K562 (cell line): ENCODE data around the gene MAPRE2. TPM values are rescaled to one million over a fixed set of nuclear protein-coding genes. Genes with fewer than 3 reads are reported as not detected.

ENCODE experiments used
- ATAC-seq: fragments of 200-7000 bp; cut with Tn5 transposase; 3 replicates; pipeline ENCODE4 v1.9.1; 2020; ENCODE audit warnings: moderate library complexity
- BruUV-seq: library from RNA; stranded (reverse); fragments of 400-500 nt; replicated peaks from 2 replicates; lab custom pipeline; 2021; lab: Mats Ljungman, UMichigan
- CTCF ChIA-PET: fragments of 300-600 bp; formaldehyde crosslinking; extraction: SDS; loops from one replicate; lab custom pipeline; 2021; ENCODE audit warnings: low intra/inter-chr PET ratio; lab: Yijun Ruan, JAX
- POLR2A ChIA-PET: fragments of 300-600, 350-650 bp; sonication (Branson Sonifier 250); formaldehyde crosslinking; extraction: SDS; loops from one replicate; lab custom pipeline; 2021; ENCODE audit warnings: antibody characterized with exemption, inconsistent platforms; lab: Yijun Ruan, JAX
- DNase-seq, 4 experiments: peaks; one replicate each; pipeline versions ENCODE4 v3.0.0 to v3.0.0-alpha.2; 2011 to 2018; ENCODE audit warnings: low spot score in 3 of 4, mixed read lengths in 3 of 4; ENCODE audit errors: extremely low read depth in 1 of 4
- FAIRE-seq: peaks from 2 replicates; lab custom pipeline; 2011; peaks lifted over from hg19 to GRCh38; lab: Jason Lieb, UNC
- H2AFZ ChIP-seq: 2 replicates; pipeline ENCODE4 v1.6.0; 2011; ENCODE audit warnings: low read depth, low read length, control low read depth, inconsistent platforms
- H3K27ac ChIP-seq: fragments of 200-600 bp; 3 replicates; pipeline ENCODE4 v1.8.0; 2011; ENCODE audit warnings: low read depth, mild to moderate bottlenecking, control low read depth, inconsistent platforms, low read length, moderate library complexity, mixed read lengths; ENCODE audit errors: extremely low read depth
- H3K27me3 ChIP-seq, 2 experiments: fragments of 300-600 bp in 1 of 2; 2 replicates in 1 of 2; 3 replicates in 1 of 2; pipeline versions ENCODE4 v1.6.0 to v1.8.0; 2011; ENCODE audit warnings: inconsistent platforms in 2 of 2, low read length in 2 of 2, mild to moderate bottlenecking in 1 of 2, mixed read lengths in 1 of 2, moderate library complexity in 1 of 2; ENCODE audit not compliant: control insufficient read depth in 2 of 2, insufficient read depth in 2 of 2
- H3K36me3 ChIP-seq: fragments of 300-600 bp; 3 replicates; pipeline ENCODE4 v1.8.0; 2011; ENCODE audit warnings: mild to moderate bottlenecking, low read length, inconsistent platforms; ENCODE audit not compliant: control insufficient read depth, insufficient read depth
- H3K4me1 ChIP-seq, 2 experiments: fragments of 200-600 bp in 1 of 2; replicated peaks in 1 of 2; 2 replicates in 1 of 2; 3 replicates in 1 of 2; pipeline versions ENCODE4 v1.5.1 to v1.8.0; 2011; ENCODE audit warnings: inconsistent platforms in 2 of 2, low read length in 2 of 2, mild to moderate bottlenecking in 1 of 2, mixed read lengths in 1 of 2, moderate library complexity in 1 of 2; ENCODE audit not compliant: control insufficient read depth in 2 of 2, insufficient read depth in 2 of 2
- H3K4me2 ChIP-seq: 2 replicates; pipeline ENCODE4 v1.6.1; 2011; ENCODE audit warnings: low read length, control low read depth, inconsistent platforms, mixed read lengths; ENCODE audit not compliant: insufficient read depth
- H3K4me3 ChIP-seq: fragments of 200-600 bp; sonication (generic), shearing (Covaris generic); 2 replicates; pipeline ENCODE4 v1.5.1; 2016; ENCODE audit warnings: control low read depth, inconsistent platforms
- H3K79me2 ChIP-seq: fragments of 200-600 bp; 3 replicates; pipeline ENCODE4 v1.8.0; 2011; ENCODE audit warnings: low read length, inconsistent platforms; ENCODE audit not compliant: control insufficient read depth, insufficient read depth
- H3K9ac ChIP-seq, 2 experiments: 2 replicates each; pipeline versions ENCODE4 v1.6.0 to v1.6.1; 2011; ENCODE audit warnings: low read depth in 2 of 2, low read length in 2 of 2, control low read depth in 1 of 2, inconsistent platforms in 1 of 2, mild to moderate bottlenecking in 1 of 2, mixed read lengths in 1 of 2; ENCODE audit not compliant: insufficient read depth in 1 of 2
- H3K9me1 ChIP-seq: one replicate; pipeline ENCODE4 v1.6.0; 2011; ENCODE audit warnings: inconsistent platforms, mild to moderate bottlenecking, low read length, moderate library complexity; ENCODE audit not compliant: control insufficient read depth, insufficient read depth
- H3K9me3 ChIP-seq: replicated peaks from 2 replicates; pipeline ENCODE4 v1.5.1; 2011; ENCODE audit warnings: low read depth, low read length, inconsistent platforms; ENCODE audit not compliant: control insufficient read depth, insufficient read depth
- H4K20me1 ChIP-seq: replicated peaks from 2 replicates; pipeline ENCODE4 v1.6.1; 2011; ENCODE audit warnings: low read length, inconsistent platforms, mixed read lengths; ENCODE audit not compliant: control insufficient read depth, insufficient read depth
- LCOR ChIP-seq: sonication (generic); formaldehyde crosslinking; IDR thresholded peaks from 2 replicates; pipeline ENCODE4 v1.8.0; 2022; ENCODE audit warnings: mild to moderate bottlenecking, missing genetic modification reagents
- MEIS2 ChIP-seq: fragments of 450-650 bp; IDR thresholded peaks from 2 replicates; pipeline ENCODE4 v1.6.1; 2014; ENCODE audit warnings: mild to moderate bottlenecking; ENCODE audit not compliant: partially characterized antibody
- RAD51 ChIP-seq: fragments of 450-650 bp; IDR thresholded peaks from 2 replicates; pipeline ENCODE4 v1.7.1; 2016; ENCODE audit warnings: low read depth, mild to moderate bottlenecking, borderline replicate concordance
- RHOXF2B ChIP-seq: fragments of 250-450 bp; sonication (Bioruptor Pico); conservative IDR thresholded peaks from 2 replicates; pipeline ENCODE4 v1.5.1; 2021
- TFAM ChIP-seq: fragments of 250-450 bp; sonication (Bioruptor Pico); conservative IDR thresholded peaks from 2 replicates; pipeline ENCODE4 v1.5.0; 2021; ENCODE audit warnings: mild to moderate bottlenecking, moderate library complexity
- ZKSCAN8 ChIP-seq: fragments of 200-800 bp; sonication (Bioruptor generic); IDR thresholded peaks from 2 replicates; pipeline ENCODE4 v1.6.1; 2016; ENCODE audit warnings: missing genetic modification characterization, missing compliant biosample characterization
- WGBS: fragments of 100-300 bp; shearing (Covaris generic); methylation state at CpG from one replicate; pipeline ENCODE4 v1.1.6; 2016; ENCODE audit warnings: low coverage, mixed read lengths; ENCODE audit not compliant: insufficient coverage; ENCODE audit errors: missing lambda C conversion rate; 5-methylcytosine and 5-hydroxymethylcytosine counted together
- in situ Hi-C: fragments of 300-500 bp; cut with MboI; formaldehyde crosslinking; loops from 4 replicates; pipeline ENCODE4 v1.15.0; 2018; ENCODE audit warnings: inconsistent platforms, mixed read lengths
- intact Hi-C: fragments of 100-400 bp; cut with micrococcal nuclease; formaldehyde crosslinking; loops from 2 replicates; pipeline ENCODE4 v1.14.2; 2022
- polyA plus RNA-seq, 8 experiments: library from polyadenylated mRNA; depleted of rRNA in 4 of 8; stranded (reverse) in 5 of 8; unstranded in 3 of 8; fragments of >200 nt; fragmentation: Nextera tagmentation in 2 of 8; fragmentation: Illumina TruSeq in 1 of 8; extraction: Ambion mirVana in 2 of 8; extraction: Trizol in 1 of 8; gene quantifications; 2 replicates each; pipeline versions ENCODE4 v1.2.1 to v1.2.3, GENCODE V29; 2011 to 2014; ENCODE audit warnings: inconsistent platforms in 1 of 8, missing spikeins in 1 of 8
- total RNA-seq, 7 experiments: library from RNA; depleted of rRNA in 6 of 7; stranded (reverse); fragments of >200 nt in 6 of 7; fragmentation: Illumina TruSeq in 2 of 7; extraction: Trizol in 2 of 7; gene quantifications; 2 replicates each; pipeline versions ENCODE4 v1.2.1 to v1.2.3, GENCODE V29; 2011 to 2021; ENCODE audit warnings: low replicate concordance in 1 of 7
- TF ChIP-seq, protein P1 (sequence below), 3 experiments: IDR thresholded peaks in 2 of 3; conservative IDR thresholded peaks in 1 of 3; 2 replicates each; pipeline ENCODE4 v1.5.1; 2011 to 2012; ENCODE audit warnings: low read length in 3 of 3, mild to moderate bottlenecking in 3 of 3, control low read depth in 2 of 3, improper control_type of control experiment in 1 of 3, inconsistent platforms in 1 of 3, low read depth in 1 of 3, mixed read lengths in 1 of 3, moderate library complexity in 1 of 3; ENCODE audit not compliant: insufficient read depth in 2 of 3
- TF ChIP-seq, protein P2 (sequence below): sonication (generic); formaldehyde crosslinking; IDR thresholded peaks from 2 replicates; pipeline ENCODE4 v1.8.0; 2022; ENCODE audit warnings: missing genetic modification reagents, mild to moderate bottlenecking, borderline replicate concordance
- TF ChIP-seq, protein P3 (sequence below), 2 experiments: IDR thresholded peaks in 1 of 2; conservative IDR thresholded peaks in 1 of 2; 2 replicates each; pipeline ENCODE4 v1.6.1; 2016; ENCODE audit warnings: low read depth in 2 of 2, mild to moderate bottlenecking in 1 of 2, missing compliant biosample characterization in 1 of 2, missing genetic modification characterization in 1 of 2, moderate library complexity in 1 of 2
- TF ChIP-seq, protein P4 (sequence below): fragments of 250-450 bp; sonication (Bioruptor Pico); IDR thresholded peaks from 2 replicates; pipeline ENCODE4 v1.4.0; 2020; ENCODE audit warnings: mild to moderate bottlenecking, moderate library complexity
- TF ChIP-seq, protein P5 (sequence below): fragments of 450-650 bp; IDR thresholded peaks from 2 replicates; pipeline ENCODE4 v1.6.1; 2016

Gene MAPRE2
- total and polyA plus RNA-seq, 9 of the 15 experiments (the other 6 are each of a cell fraction or from before 2014, with no cell fraction given), result 32.3 to 70.7 (median 40.7) TPM

DNA sequence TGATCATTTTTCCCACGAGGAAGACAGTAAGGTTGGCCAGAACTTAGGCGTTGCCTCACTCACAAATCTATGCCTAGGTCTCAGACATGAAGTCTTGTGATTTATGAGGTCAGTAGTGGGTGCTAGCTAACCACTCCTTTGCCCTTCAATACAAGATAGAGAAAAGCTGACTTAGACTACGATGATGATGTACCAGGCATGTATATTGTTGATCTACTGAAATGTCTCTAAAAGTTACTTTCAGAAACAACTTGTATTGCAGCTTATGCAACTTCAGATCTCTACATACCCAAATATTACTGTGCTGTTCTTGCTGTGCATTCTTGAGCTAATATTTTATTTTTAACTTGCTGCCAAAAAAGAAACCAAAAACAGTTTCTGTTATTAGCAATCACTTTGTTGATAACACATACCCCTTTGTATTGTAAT, 30.6 kb downstream of the MAPRE2 start:
- POLR2A ChIA-PET, result no interaction called here
- BruUV-seq, result no TSS peak
- no peaks in the 10 kb centered on the region for H3K27me3 ChIP-seq
- H3K4me1 ChIP-seq, result peaks cover 0 to 6% of the 10 kb centered on the region in 2 experiments; a peak in 2 of 5 replicates
- ATAC-seq (peak; percentile 32; the same call in 1 of the 3 replicates), DNase-seq (no peak), FAIRE-seq (peak; percentile 23)
- H2AFZ ChIP-seq, result no peak overlapping the region
- H3K79me2 ChIP-seq, result 0 out of 3 replicates have a peak, but pooled peaks cover 10% of the 10 kb centered on the region
- H3K9me3 ChIP-seq, result no peaks in the 10 kb centered on the region
- intact Hi-C loops (no loop called here), in situ Hi-C loops (no loop called here)
- no peak overlapping the region for H3K9ac ChIP-seq
- CTCF ChIA-PET, result interaction anchor here (0.5 kb wide), 1 partner anchor 8 kb away, joined by 4 read pairs; no protein-coding TSS in a partner anchor
- H3K27ac ChIP-seq, result no peak overlapping the region
- H3K9me1 ChIP-seq, result no peaks in the 10 kb centered on the region
- H3K4me2 ChIP-seq, result no peak overlapping the region
- 52% methylated on average over 3 of the region's 3 CpGs for WGBS
- no peaks in the 10 kb centered on the region for H4K20me1 ChIP-seq
- peaks cover 11% of the 10 kb centered on the region; the same call in 2 of the 3 replicates for H3K36me3 ChIP-seq
- no peak for TF ChIP-seq ZKSCAN8 (CRISPR knock-in tag)
- TF ChIP-seq, protein P1, sequence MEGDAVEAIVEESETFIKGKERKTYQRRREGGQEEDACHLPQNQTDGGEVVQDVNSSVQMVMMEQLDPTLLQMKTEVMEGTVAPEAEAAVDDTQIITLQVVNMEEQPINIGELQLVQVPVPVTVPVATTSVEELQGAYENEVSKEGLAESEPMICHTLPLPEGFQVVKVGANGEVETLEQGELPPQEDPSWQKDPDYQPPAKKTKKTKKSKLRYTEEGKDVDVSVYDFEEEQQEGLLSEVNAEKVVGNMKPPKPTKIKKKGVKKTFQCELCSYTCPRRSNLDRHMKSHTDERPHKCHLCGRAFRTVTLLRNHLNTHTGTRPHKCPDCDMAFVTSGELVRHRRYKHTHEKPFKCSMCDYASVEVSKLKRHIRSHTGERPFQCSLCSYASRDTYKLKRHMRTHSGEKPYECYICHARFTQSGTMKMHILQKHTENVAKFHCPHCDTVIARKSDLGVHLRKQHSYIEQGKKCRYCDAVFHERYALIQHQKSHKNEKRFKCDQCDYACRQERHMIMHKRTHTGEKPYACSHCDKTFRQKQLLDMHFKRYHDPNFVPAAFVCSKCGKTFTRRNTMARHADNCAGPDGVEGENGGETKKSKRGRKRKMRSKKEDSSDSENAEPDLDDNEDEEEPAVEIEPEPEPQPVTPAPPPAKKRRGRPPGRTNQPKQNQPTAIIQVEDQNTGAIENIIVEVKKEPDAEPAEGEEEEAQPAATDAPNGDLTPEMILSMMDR (IDR thresholded peaks at IDR 0.05 in 2 of 3, conservative IDR thresholded peaks at IDR 0.05 in 1 of 3; ENCODE audit: insufficient read depth in 2 of 3, low read depth in 1 of 3, low read length in 3 of 3), result peak in 1 of 3 experiments; percentile 14; a peak in 1 of 6 replicates
- TF ChIP-seq, protein P2, sequence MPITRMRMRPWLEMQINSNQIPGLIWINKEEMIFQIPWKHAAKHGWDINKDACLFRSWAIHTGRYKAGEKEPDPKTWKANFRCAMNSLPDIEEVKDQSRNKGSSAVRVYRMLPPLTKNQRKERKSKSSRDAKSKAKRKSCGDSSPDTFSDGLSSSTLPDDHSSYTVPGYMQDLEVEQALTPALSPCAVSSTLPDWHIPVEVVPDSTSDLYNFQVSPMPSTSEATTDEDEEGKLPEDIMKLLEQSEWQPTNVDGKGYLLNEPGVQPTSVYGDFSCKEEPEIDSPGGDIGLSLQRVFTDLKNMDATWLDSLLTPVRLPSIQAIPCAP (CRISPR knock-in tag), result no peak
- TF ChIP-seq RAD51, result no peak
- TF ChIP-seq, protein P3, sequence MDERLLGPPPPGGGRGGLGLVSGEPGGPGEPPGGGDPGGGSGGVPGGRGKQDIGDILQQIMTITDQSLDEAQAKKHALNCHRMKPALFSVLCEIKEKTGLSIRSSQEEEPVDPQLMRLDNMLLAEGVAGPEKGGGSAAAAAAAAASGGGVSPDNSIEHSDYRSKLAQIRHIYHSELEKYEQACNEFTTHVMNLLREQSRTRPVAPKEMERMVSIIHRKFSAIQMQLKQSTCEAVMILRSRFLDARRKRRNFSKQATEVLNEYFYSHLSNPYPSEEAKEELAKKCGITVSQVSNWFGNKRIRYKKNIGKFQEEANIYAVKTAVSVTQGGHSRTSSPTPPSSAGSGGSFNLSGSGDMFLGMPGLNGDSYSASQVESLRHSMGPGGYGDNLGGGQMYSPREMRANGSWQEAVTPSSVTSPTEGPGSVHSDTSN (CRISPR knock-in tag; IDR thresholded peaks at IDR 0.05; ENCODE audit: low read depth), result no peak
- TF ChIP-seq, protein P3 (tag; conservative IDR thresholded peaks at IDR 0.05; ENCODE audit: low read depth), result peak; percentile 87
- TF ChIP-seq, protein P4, sequence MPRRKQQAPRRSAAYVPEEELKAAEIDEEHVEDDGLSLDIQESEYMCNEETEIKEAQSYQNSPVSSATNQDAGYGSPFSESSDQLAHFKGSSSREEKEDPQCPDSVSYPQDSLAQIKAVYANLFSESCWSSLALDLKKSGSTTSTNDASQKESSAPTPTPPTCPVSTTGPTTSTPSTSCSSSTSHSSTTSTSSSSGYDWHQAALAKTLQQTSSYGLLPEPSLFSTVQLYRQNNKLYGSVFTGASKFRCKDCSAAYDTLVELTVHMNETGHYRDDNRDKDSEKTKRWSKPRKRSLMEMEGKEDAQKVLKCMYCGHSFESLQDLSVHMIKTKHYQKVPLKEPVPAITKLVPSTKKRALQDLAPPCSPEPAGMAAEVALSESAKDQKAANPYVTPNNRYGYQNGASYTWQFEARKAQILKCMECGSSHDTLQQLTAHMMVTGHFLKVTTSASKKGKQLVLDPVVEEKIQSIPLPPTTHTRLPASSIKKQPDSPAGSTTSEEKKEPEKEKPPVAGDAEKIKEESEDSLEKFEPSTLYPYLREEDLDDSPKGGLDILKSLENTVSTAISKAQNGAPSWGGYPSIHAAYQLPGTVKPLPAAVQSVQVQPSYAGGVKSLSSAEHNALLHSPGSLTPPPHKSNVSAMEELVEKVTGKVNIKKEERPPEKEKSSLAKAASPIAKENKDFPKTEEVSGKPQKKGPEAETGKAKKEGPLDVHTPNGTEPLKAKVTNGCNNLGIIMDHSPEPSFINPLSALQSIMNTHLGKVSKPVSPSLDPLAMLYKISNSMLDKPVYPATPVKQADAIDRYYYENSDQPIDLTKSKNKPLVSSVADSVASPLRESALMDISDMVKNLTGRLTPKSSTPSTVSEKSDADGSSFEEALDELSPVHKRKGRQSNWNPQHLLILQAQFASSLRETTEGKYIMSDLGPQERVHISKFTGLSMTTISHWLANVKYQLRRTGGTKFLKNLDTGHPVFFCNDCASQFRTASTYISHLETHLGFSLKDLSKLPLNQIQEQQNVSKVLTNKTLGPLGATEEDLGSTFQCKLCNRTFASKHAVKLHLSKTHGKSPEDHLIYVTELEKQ (CRISPR knock-in tag), result no peak
- TF ChIP-seq TFAM (CRISPR knock-in tag), result no peak
- TF ChIP-seq MEIS2, result peak; percentile 78
- no peak for TF ChIP-seq RHOXF2B (CRISPR knock-in tag)
- TF ChIP-seq LCOR, result no peak
- TF ChIP-seq, protein P5, sequence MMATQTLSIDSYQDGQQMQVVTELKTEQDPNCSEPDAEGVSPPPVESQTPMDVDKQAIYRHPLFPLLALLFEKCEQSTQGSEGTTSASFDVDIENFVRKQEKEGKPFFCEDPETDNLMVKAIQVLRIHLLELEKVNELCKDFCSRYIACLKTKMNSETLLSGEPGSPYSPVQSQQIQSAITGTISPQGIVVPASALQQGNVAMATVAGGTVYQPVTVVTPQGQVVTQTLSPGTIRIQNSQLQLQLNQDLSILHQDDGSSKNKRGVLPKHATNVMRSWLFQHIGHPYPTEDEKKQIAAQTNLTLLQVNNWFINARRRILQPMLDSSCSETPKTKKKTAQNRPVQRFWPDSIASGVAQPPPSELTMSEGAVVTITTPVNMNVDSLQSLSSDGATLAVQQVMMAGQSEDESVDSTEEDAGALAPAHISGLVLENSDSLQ, result peak; percentile 68
- H3K4me3 ChIP-seq, result no peak overlapping the region
